Vagina (tissue), 2 donors: ENCODE results near the gene SLC35E3.

Experiments
- CTCF ChIP-seq, 3 experiments: fragments of 450-650 bp in 2 of 3; fragments of 200-600 bp in 1 of 3; sonication (generic) in 1 of 3; IDR thresholded peaks; one replicate each; pipeline ENCODE4 v1.5.1; 2017 to 2019; ENCODE audit warnings: antibody characterized with exemption in 3 of 3, mild to moderate bottlenecking in 2 of 3, moderate library complexity in 2 of 3
- POLR2A ChIP-seq, 2 donors: fragments of 450-650 bp; IDR thresholded peaks; one replicate each; pipeline ENCODE4 v1.6.1; 2017; ENCODE audit warnings: antibody characterized with exemption in 2 of 2, mild to moderate bottlenecking in 2 of 2, moderate library complexity in 2 of 2
- POLR2AphosphoS5 ChIP-seq, 2 donors: sonication (generic); formaldehyde crosslinking; IDR thresholded peaks; one replicate each; pipeline ENCODE4 v1.9.0; 2017; ENCODE audit warnings: antibody characterized with exemption in 2 of 2, mild to moderate bottlenecking in 2 of 2, low read depth in 1 of 2; ENCODE audit not compliant: insufficient read depth in 1 of 2

GRCh38 chr12:68825569-68826217 is 79.7 kb downstream of the SLC35E3 start:
- no peak for TF ChIP-seq CTCF (IDR thresholded peaks at IDR 0.05)
- no peak for TF ChIP-seq POLR2A (IDR thresholded peaks at IDR 0.05)
- no peak for TF ChIP-seq POLR2AphosphoS5 (IDR thresholded peaks at IDR 0.05; ENCODE audit: insufficient read depth in 1 of 2, low read depth in 1 of 2)
